ENCODE data around the gene PIMREG.

Gene PIMREG, protein sequence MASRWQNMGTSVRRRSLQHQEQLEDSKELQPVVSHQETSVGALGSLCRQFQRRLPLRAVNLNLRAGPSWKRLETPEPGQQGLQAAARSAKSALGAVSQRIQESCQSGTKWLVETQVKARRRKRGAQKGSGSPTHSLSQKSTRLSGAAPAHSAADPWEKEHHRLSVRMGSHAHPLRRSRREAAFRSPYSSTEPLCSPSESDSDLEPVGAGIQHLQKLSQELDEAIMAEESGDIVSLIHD

GRCh38 chr17:6443692-6444570, at the start of gene PIMREG:
TSS of gene PIMREG (plus strand) at chr17:6444455. CDS start at chr17:6445111, 656 bp downstream.
- DNase-seq = peak; percentile 85 to 92 (median 86)

DNA sequence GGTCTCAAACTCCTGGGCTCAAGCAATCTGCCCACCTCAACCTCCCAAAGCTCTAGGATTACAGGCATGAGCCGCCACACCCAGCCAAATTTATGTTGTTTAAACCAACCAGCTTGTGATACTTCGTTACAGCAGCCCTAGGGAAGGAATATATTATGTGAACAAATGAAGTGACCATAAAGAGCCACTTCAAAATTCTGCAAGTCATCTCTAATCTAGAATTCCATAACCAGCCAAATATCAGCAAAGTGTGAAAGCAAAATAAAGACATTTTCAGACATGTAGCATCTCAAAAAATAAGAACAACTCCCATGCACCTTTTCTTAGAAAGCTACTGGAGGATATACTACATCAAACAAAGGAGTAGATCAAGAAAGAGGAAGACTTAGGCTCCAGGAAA, 45.3 kb upstream of the PIMREG start:
- no peak for DNase-seq

- DNase-seq = no peak
Observed at GRCh38 chr17:6402258-6402657, 42.0 kb upstream of the PIMREG start.

DNA sequence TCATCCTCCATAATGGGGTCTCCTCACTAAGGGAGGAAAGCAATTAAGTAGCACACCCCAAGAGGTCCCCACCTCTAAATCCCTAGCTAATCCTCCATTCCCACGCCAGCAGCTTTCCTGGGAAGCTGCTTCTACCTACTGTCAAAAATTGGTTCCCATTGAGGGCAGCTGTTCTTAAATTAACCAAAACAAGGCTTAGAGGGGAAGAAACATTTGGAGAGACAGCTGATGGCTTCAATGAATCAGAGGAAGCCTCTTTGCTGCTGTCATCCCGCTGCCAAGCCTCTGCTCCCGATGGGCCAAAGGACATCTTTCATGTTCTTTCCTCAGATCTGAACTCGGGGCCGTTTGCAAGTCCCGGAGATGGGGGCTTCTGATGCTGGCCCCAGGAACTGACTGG, 36.0 kb upstream of the PIMREG start:
- DNase-seq = no peak

DNA sequence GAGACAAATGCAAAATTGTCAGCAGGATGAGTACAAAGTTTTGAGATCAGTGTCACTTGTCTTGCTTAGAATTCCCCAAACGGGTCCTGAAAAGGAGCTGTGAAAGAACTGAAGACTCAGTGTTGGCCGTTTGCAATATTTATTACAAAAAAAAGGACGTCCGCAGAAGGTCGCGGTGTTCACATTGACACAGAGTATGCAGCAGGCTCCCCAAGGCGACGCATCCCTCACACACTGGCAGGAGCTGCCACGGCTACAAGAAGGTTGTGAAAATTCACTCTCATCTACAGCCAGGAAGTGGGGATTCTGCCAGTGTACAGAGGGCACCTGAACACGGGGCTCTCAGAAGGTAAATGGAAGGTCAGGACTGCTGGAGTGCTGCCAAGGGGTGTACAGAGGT, 35.5 kb upstream of the PIMREG start:
- DNase-seq = no peak

GRCh38 chr17:6413065-6413464, 31.2 kb upstream of the PIMREG start:
- DNase-seq = no peak

DNA sequence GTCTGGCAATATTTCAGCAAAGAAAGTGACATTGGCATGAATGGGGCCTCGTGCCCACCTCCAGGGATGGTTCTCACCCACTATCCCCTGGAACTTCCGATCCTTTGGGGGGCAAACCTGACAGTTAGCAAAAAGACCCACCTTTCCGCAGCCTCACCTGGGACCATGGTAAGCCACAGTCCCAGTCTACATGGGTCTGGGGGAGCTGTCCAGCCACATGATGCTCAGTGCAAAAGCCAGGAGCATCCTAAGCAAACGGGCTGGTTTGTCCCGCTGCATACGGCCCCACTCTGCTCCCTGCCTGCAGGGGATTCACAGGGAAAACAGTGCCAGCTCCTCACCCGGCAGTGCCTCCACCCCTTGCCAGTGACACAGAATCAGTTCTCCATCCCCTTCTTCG, 28.6 kb upstream of the PIMREG start:
- DNase-seq = no peak

DNA sequence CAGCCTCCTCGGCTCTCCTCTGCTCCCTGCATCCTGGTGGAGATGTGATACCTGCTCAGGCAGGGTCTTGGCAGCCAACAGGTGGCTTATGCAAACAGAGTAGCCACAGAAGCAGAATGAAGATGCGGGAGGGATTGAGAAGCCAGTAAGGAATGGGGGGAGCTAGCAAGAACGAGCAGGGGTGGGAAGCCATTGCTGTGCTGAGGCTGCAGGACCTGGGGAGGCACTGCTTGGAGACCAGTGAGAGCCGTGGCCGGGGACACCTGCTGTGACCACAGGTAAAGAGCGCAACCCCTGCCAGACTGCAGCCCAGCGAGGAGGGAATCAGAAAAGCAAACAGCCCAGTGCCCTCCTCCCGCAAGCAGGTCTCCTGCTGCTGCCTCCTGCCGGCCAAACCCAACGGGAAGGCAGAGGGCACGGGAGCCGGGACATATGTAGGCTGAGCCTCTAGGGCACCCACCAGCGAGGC, 24.0 kb upstream of the PIMREG start:
- DNase-seq = peak in 1 of 4 experiments; percentile 9

DNA sequence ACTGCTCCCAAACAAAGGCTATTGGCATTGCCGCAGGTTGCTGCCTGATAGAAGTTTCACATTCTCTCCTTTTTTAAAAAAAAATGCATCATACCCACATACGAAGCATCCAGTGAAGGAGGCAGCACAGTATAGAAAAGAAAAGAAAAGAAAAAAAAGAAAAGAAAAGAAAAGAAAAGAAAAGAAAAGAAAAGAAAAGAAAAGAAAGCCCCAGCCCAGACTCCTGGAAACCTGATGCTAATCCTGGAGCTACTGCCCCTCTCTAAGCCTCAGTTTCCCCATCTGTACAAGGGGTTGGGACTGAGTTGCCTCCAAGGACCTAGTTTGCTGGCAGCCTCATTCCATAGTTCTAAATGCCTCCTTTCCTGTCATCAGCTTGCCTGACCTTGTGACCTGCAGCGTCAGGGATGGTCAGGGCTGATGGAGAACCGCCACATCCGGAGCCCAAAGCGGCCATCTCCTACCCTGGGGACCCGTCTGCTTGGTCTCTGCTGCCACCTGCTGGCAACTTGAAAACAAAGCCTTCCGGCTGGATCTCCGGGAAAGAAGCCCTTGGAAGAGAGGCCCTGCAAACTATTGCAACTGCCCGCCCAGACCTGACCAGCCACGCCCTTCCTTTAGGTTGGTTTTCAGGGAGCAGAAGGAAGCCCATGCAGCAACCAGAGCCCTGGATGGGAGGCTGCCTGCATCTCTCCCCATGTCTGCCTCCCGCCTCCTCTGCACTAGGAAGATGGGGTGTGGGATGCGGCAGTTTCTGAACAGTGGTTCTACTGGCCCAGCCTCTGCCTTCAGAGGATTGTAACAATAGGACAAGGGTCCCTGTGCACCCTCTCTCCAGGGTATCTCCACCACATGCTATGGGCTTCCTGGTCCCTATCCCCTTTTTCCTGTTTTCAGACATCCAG, 22.3 kb upstream of the PIMREG start:
- peak; percentile 29 to 62 (median 45) for DNase-seq

- no peak for DNase-seq
Observed at GRCh38 chr17:6422654-6423241, 21.5 kb upstream of the PIMREG start.

GRCh38 chr17:6423931-6424330, 20.3 kb upstream of the PIMREG start:
- DNase-seq = no peak

DNA sequence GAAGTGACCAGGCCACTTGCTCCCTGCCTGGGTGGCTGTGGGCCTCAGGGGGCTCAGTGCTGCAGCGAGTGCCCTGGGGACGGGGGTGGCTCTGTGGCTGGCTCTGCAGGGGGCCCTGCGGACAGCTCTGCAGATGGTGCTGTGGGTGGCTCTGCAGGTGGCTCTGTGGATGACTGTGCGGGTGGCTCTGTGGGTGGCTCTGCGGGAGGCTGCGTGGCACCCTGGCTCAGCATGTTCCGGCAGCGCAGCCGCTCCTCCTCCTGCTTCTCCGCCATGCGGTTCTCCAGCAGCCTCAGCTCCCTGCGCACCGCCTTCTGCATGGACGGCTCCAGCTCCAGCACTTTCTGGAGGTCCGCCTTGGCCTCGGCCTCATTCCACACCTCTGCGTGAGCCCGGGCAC, 18.8 kb upstream of the PIMREG start:
- DNase-seq = no peak

DNA sequence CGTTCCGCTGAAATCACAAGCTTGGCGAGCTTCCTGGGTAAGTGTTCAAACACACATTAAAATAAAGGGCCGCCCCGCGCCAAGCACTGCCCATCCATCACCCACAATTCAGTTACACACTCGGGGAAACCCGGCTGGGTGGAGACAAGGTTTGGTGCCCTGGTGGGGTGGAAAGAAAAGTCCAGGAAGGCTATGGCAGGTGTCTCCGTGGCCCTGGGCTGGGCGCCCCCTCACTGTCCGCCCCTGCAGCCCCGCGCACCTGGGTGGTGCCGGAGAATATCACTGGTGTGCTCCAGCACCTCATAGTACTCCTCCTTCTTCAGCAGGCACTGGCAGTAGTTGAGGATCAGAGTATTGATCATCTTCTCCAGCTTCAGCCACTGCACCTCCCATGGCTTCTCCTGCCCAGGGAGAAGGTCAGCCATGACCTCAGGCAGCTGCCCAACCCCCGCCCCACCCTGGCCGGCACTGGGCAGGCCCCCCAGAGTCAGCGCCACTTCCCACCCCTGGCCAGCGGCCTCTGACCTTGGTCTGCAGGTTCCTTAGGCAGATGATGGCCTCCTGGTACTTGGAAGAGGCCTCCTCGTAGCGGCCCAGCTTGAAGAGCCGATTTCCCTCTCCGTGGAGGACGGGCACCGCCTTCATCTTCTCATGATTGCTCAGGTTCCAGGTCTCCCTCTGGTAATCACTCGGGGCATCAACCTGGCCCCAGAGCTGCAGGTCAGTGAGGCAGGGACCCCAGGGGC, 17.7 kb upstream of the PIMREG start:
- DNase-seq = no peak

- no peak for DNase-seq
Observed at GRCh38 chr17:6427279-6427781, 16.9 kb upstream of the PIMREG start.

- no peak for DNase-seq
Observed at GRCh38 chr17:6428207-6428965, 15.9 kb upstream of the PIMREG start.

- no peak for DNase-seq
Observed at GRCh38 chr17:6429266-6429665, 15.0 kb upstream of the PIMREG start.

- no peak for DNase-seq
Observed at GRCh38 chr17:6430769-6431168, 13.5 kb upstream of the PIMREG start.

DNA sequence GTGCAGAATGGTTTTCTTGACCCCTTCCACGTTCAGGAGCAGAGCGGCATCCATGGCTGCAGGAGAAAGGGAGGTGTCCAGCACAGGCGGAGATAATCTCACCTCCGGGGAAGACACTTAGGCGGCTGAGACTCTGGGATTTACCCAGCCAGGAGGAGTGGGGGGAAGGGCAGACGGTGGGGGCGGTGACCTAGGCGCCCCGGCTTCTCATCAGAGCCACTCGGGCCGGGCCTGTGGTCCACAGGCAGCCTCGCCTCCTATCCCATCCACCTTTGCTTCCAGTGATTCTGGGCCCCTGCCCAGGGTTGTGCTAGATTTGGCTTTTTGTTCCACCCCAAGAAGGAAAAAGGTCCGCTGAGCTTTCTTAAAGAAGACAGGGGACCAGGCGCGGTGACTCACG, 9.2 kb upstream of the PIMREG start, which contains the start of gene AIPL1:
Gene AIPL1 (minus strand): TSS at position 71 of the 400 bp plus-strand sequence. CDS start 17 bp downstream, at position 54.
- no peak for DNase-seq

DNA sequence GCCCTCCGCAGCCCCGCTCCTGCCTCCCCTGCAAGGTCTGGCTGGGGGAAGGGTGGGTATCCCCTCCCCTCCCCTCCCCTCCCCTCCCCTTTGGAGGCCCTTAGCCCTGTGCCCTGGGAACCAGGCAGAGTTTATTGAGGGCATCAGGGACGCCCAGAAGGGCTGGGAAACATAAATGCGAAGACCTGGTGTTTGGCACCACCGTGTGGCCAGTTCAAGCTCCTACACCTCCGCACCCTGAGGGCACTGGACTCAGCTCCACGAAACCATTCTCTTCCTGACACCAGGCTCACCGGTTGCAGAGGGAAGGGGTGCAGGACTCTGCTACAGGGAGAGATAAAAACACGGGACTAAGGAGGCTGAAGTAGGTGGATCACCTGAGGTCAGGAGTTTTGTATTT, 8.3 kb upstream of the PIMREG start:
- DNase-seq = peak in 2 of 4 experiments; percentile 24 to 48

- no peak for DNase-seq
Observed at GRCh38 chr17:6437466-6437865, 6.8 kb upstream of the PIMREG start.

DNA sequence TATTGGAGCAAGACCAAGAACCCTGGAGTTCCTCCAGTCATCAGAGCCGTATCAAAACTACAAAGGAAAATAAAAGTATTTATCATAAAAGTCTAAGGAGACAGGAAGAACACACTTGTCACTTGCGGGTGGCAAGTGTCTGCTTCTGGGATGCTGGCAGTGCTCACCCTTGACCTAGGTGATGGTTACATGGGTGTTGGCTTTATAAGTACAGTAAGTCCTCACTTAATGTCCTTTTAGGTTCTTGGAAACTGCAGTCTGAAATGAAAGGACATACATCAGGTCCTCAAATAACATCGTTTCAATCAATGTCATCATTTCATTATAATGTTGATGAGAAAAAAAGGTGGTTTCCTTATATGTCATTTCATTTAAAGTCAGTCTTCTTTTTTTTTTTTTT, 6.3 kb upstream of the PIMREG start:
- no peak for DNase-seq

Data from activated naive CD4-positive, alpha-beta T cell (primary cell).